OCI-LY1 (cell line): Measurements from ENCODE around the gene NEK4.

Experiments used
- H2AFZ ChIP-seq: fragments of 200-600 bp; sonication (generic), shearing (Covaris generic); 2 replicates; pipeline ENCODE4 v1.6.0; 2014; ENCODE audit warnings: antibody characterized with exemption, mild to moderate bottlenecking, low read length
- H3F3A ChIP-seq: fragments of 200-600 bp; sonication (generic), shearing (Covaris generic); 2 replicates; pipeline ENCODE4 v1.6.0; 2014; ENCODE audit warnings: mild to moderate bottlenecking, antibody characterized with exemption, low read length, moderate library complexity; ENCODE audit not compliant: insufficient read depth
- H3K27ac ChIP-seq: fragments of 200-600 bp; sonication (generic); 2 replicates; pipeline ENCODE4 v1.5.1; 2014; ENCODE audit warnings: low read length, mixed run types, mild to moderate bottlenecking, low read depth; ENCODE audit not compliant: poor library complexity, severe bottlenecking
- H3K27me3 ChIP-seq: fragments of 200-600 bp; sonication (generic); 2 replicates; pipeline ENCODE4 v1.6.0; 2014; ENCODE audit warnings: antibody characterized with exemption, mild to moderate bottlenecking, low read length, moderate library complexity; ENCODE audit not compliant: insufficient read depth
- H3K36me3 ChIP-seq: fragments of 200-600 bp; sonication (generic); 2 replicates; pipeline ENCODE4 v1.6.1; 2014; ENCODE audit warnings: mild to moderate bottlenecking, antibody characterized with exemption, low read length, moderate library complexity, mixed read lengths; ENCODE audit not compliant: insufficient read depth
- H3K4me1 ChIP-seq: fragments of 200-600 bp; sonication (generic); 2 replicates; pipeline ENCODE4 v1.5.1; 2014; ENCODE audit warnings: mild to moderate bottlenecking, low read length, moderate library complexity; ENCODE audit not compliant: insufficient read depth, severe bottlenecking
- H3K4me2 ChIP-seq: fragments of 200-600 bp; sonication (generic), shearing (Covaris generic); 2 replicates; pipeline ENCODE4 v1.6.1; 2014; ENCODE audit warnings: low read length
- H3K4me3 ChIP-seq: fragments of 200-600 bp; sonication (generic); 2 replicates; pipeline ENCODE4 v1.5.1; 2014; ENCODE audit warnings: low read length, low read depth, mild to moderate bottlenecking, mixed read lengths; ENCODE audit not compliant: poor library complexity, severe bottlenecking
- H3K79me2 ChIP-seq: fragments of 200-600 bp; shearing (Covaris generic); 2 replicates; pipeline ENCODE4 v1.6.1; 2016; ENCODE audit warnings: mixed run types, low read length, mixed read lengths; ENCODE audit not compliant: insufficient read depth
- H3K9ac ChIP-seq: fragments of 200-600 bp; sonication (generic), shearing (Covaris generic); 2 replicates; pipeline ENCODE4 v1.6.1; 2014; ENCODE audit warnings: mild to moderate bottlenecking, low read length, mixed read lengths
- H3K9me2 ChIP-seq: fragments of 200-600 bp; sonication (generic), shearing (Covaris generic); 2 replicates; pipeline ENCODE4 v1.6.1; 2014; ENCODE audit warnings: low read depth, mild to moderate bottlenecking, low read length, mixed read lengths
- H3K9me3 ChIP-seq: fragments of 200-600 bp; shearing (Covaris generic); 2 replicates; pipeline ENCODE4 v1.6.1; 2014; ENCODE audit warnings: low read length, mixed read lengths
- H4K20me1 ChIP-seq: fragments of 200-600 bp; sonication (generic), shearing (Covaris generic); 2 replicates; pipeline ENCODE4 v1.6.0; 2016; ENCODE audit warnings: mild to moderate bottlenecking, low read length; ENCODE audit not compliant: insufficient read depth
- EZH2 ChIP-seq: fragments of 200-600 bp; sonication (generic), shearing (Covaris generic); IDR thresholded peaks from 2 replicates; pipeline ENCODE4 v1.8.0; 2017; ENCODE audit warnings: borderline replicate concordance, mixed run types, mild to moderate bottlenecking, antibody characterized with exemption, low read length, moderate library complexity, mixed read lengths
- TF ChIP-seq, protein P1 (sequence below): fragments of 200-600 bp; sonication (generic), shearing (Covaris generic); IDR thresholded peaks from 2 replicates; pipeline ENCODE4 v1.5.1; 2017; ENCODE audit warnings: mild to moderate bottlenecking, antibody characterized with exemption, low read length, moderate library complexity, mixed read lengths

NEK4 gene

DNA sequence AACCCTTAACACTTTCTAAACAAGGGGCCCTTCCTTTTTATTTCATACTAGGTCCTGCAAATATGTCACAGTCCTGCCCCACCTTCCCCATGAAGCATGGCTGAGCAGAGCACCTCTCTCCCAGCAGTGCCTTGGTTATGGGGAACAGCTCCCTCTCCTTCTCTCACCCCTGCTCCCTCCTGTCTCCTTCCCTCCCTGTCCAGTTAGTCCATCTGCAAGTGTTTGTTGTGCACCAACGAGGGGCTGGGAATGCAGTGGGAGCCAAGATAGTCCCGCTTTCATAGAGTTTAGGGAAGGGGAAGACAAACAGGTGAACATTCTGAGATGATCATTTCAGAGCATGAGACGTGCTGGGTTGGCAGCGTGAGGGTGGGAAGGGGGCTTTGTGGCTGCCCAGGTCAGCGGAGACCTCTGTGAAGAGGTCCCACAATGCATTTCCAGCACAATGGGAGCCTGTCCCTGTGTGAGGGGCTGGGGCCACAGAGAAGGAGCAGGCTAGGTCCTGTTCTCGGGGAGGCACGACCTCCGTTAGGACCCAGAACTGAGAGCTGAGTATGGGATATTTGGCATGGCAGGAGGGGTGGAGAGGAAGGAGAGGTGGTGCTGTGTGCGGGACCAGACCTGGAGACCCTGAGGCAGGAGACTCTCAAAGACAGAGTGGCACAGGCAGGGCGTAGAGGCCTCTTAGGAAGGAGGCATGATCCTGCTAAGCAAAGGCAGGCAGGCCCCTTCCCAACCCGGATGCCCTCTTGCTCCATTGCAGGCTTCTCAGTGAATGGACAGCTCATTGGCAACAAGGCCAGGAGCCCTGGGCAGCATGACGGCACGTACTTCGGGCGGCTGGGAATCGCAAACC lies 18.4 kb upstream of the NEK4 start:
- Histone ChIP-seq H3K4me3 (no peak overlapping the region), H3K9ac (no peak overlapping the region), H2AFZ (no peak overlapping the region), H3K4me1 (no peaks in the 10 kb centered on the region), H3K9me2 (no peaks in the 10 kb centered on the region), H3K9me3 (no peaks in the 10 kb centered on the region), H3F3A (no peaks in the 10 kb centered on the region), H3K36me3 (no peaks in the 10 kb centered on the region), H3K27ac (no peak overlapping the region), H4K20me1 (no peaks in the 10 kb centered on the region), H3K4me2 (no peak overlapping the region), H3K79me2 (no peaks in the 10 kb centered on the region), H3K27me3 (no peaks in the 10 kb centered on the region)
- no peak for TF ChIP-seq EZH2
- TF ChIP-seq, protein P1, sequence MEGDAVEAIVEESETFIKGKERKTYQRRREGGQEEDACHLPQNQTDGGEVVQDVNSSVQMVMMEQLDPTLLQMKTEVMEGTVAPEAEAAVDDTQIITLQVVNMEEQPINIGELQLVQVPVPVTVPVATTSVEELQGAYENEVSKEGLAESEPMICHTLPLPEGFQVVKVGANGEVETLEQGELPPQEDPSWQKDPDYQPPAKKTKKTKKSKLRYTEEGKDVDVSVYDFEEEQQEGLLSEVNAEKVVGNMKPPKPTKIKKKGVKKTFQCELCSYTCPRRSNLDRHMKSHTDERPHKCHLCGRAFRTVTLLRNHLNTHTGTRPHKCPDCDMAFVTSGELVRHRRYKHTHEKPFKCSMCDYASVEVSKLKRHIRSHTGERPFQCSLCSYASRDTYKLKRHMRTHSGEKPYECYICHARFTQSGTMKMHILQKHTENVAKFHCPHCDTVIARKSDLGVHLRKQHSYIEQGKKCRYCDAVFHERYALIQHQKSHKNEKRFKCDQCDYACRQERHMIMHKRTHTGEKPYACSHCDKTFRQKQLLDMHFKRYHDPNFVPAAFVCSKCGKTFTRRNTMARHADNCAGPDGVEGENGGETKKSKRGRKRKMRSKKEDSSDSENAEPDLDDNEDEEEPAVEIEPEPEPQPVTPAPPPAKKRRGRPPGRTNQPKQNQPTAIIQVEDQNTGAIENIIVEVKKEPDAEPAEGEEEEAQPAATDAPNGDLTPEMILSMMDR = no peak

DNA sequence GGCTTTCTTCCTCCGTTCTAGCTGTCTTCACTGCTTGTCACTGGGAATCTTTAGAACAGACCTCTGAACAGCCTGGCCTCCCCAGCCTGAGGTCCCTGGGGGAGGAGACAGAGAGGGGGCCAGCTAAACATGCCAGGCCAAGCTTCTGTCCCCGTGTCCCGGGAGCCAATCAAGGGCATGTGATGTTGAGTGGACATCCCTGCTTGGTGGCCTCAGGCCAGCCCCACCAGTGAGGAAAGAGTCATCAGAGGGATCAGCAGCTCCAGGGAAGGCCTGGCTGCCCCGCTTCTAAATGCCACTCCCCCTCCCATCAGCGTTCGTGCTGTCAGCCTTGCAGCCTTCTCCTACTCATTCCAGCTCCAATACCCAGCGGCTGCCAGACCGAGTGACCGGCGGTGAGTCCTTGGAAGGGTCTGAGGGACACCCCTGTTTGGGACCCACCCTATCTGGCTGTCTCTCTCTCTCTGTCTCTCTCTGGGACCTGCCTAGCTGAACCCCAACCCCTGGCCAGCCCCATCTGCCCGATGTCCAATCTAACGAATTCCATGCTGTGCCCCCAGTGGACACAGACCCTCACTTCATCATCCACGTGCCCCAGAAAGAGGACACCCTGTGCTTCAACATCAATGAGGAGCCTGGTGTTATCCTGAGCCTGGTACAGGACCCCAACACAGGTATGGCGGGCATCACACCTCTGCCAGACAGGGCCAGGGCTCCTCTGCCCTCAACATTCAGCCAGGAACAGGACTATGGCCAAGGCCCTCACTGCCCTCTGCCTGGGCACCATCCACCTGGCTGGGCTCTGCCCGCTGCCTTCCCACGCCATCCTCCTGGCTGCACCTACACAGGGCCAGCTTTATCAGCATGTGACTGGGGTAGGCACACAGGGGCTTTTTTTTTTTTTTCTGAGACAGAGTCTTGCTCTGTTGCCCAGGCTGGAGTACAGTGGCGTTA lies 17.2 kb upstream of the NEK4 start:
- H3K4me3 ChIP-seq = no peak overlapping the region
- no peak overlapping the region for H3K9ac ChIP-seq
- H2AFZ ChIP-seq = no peak overlapping the region
- H3K9me2 ChIP-seq = no peaks in the 10 kb centered on the region
- no peaks in the 10 kb centered on the region for H3K79me2 ChIP-seq
- no peaks in the 10 kb centered on the region for H3K9me3 ChIP-seq
- H3K27me3 ChIP-seq = no peaks in the 10 kb centered on the region
- no peaks in the 10 kb centered on the region for H4K20me1 ChIP-seq
- H3F3A ChIP-seq = no peaks in the 10 kb centered on the region
- no peak overlapping the region for H3K27ac ChIP-seq
- TF ChIP-seq EZH2 = no peak
- TF ChIP-seq, protein P1 = no peak
- no peaks in the 10 kb centered on the region for H3K36me3 ChIP-seq
- no peaks in the 10 kb centered on the region for H3K4me1 ChIP-seq
- H3K4me2 ChIP-seq = no peak overlapping the region

DNA sequence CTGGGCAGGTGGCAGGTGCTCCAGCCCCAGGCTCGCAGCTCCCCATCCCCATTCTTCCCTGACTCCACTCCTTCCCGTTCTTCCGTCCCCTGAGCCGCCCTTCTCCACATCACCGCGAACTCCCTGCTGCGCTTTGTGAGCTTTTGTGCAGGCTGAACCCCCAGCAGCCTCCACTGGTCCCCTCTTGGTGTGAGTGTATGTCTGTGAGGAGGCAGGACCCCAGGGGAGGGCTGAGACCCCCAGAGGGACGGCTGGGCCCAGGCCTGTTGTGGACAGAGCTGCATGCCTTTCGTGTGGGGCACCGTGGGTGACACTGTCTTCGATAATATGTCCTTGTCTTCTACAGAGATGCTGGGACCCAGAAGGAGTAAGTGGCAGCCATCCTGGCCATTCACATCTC lies 16.5 kb upstream of the NEK4 start:
- Histone ChIP-seq H3K9me2 (no peaks in the 10 kb centered on the region), H3K27ac (no peak overlapping the region), H3K4me1 (no peaks in the 10 kb centered on the region), H3K4me3 (no peak overlapping the region), H3K79me2 (no peaks in the 10 kb centered on the region), H3K27me3 (no peaks in the 10 kb centered on the region), H2AFZ (no peak overlapping the region), H4K20me1 (no peaks in the 10 kb centered on the region), H3F3A (no peaks in the 10 kb centered on the region), H3K9me3 (no peaks in the 10 kb centered on the region), H3K4me2 (no peak overlapping the region), H3K36me3 (no peaks in the 10 kb centered on the region), H3K9ac (no peak overlapping the region)
- TF ChIP-seq, protein P1 = no peak
- TF ChIP-seq EZH2 = no peak
